Lung (tissue), 12 donors: ENCODE measurements around the gene ARMH1. TPM values are rescaled to one million over a fixed set of nuclear protein-coding genes. Genes with fewer than 3 reads are reported as not detected.

Source experiments
- ATAC-seq: fragments of 200-7000 bp; cut with Tn5 transposase; one replicate; pipeline ENCODE4 v1.9.1; 2020; ENCODE audit warnings: moderate number of reproducible peaks; ENCODE audit not compliant: insufficient read depth, low FRiP score
- DNase-seq, 3 donors: peaks; one replicate each; pipeline ENCODE4 v3.0.0-alpha.2; 2013 to 2017
- H3K27ac ChIP-seq, 2 donors: one replicate each; pipeline ENCODE4 v1.5.1; 2013; ENCODE audit warnings: mild to moderate bottlenecking in 2 of 2, moderate library complexity in 2 of 2, control low read depth in 1 of 2, inconsistent platforms in 1 of 2, low read depth in 1 of 2, low read length in 1 of 2
- H3K27me3 ChIP-seq, 3 donors: one replicate each; pipeline ENCODE4 v1.5.1; 2013; ENCODE audit warnings: low read length in 2 of 3; ENCODE audit not compliant: control insufficient read depth in 3 of 3, insufficient read depth in 3 of 3
- H3K36me3 ChIP-seq, 4 donors: one replicate each; pipeline ENCODE4 v1.5.1; 2013; ENCODE audit warnings: low read length in 4 of 4, mild to moderate bottlenecking in 1 of 4, moderate library complexity in 1 of 4; ENCODE audit not compliant: control insufficient read depth in 4 of 4, insufficient read depth in 4 of 4
- H3K4me1 ChIP-seq, 5 donors: one replicate each; pipeline ENCODE4 v1.5.1; 2013; ENCODE audit warnings: low read length in 5 of 5, mild to moderate bottlenecking in 2 of 5, moderate library complexity in 1 of 5; ENCODE audit not compliant: control insufficient read depth in 5 of 5, insufficient read depth in 5 of 5
- H3K4me3 ChIP-seq: one replicate; pipeline ENCODE4 v1.5.1; 2013; ENCODE audit warnings: mild to moderate bottlenecking, control low read depth, moderate library complexity
- H3K9ac ChIP-seq, 2 donors: one replicate each; pipeline ENCODE4 v1.5.1; 2013; ENCODE audit warnings: low read length in 2 of 2, control low read depth in 1 of 2; ENCODE audit not compliant: insufficient read depth in 1 of 2
- H3K9me3 ChIP-seq, 4 donors: one replicate each; pipeline ENCODE4 v1.5.1; 2013; ENCODE audit warnings: low read length in 3 of 4, mild to moderate bottlenecking in 1 of 4, moderate library complexity in 1 of 4; ENCODE audit not compliant: control insufficient read depth in 4 of 4, insufficient read depth in 3 of 4
- WGBS, 2 donors: extraction: QIAGEN DNeasy Blood & Tissue Kit; methylation state at CpG; one replicate each; pipeline ENCODE4 v1.1.7; 2013; 5-methylcytosine and 5-hydroxymethylcytosine counted together
- polyA plus RNA-seq, 2 donors: library from polyadenylated mRNA; stranded (reverse); fragments of 200-250 nt; gene quantifications; one replicate each; pipeline ENCODE4 v1.2.1, GENCODE V29; 2013
- total RNA-seq, 2 donors: library from RNA; depleted of rRNA in 1 of 2; stranded (reverse); fragments of >200 nt in 1 of 2; gene quantifications; one replicate each; pipeline ENCODE4 v1.2.1, GENCODE V29; 2014 to 2021
- TF ChIP-seq, protein P1 (sequence below): IDR thresholded peaks from 2 replicates; pipeline ENCODE4 v1.5.1; 2012; ENCODE audit warnings: mild to moderate bottlenecking; ENCODE audit errors: control extremely low read depth, extremely low read depth
- donor health status: control.
- donor health status: control.
- donor health status: Bipolar disorder and iron deficiency.
- donor health status: healthy.
- donor health status: DM: yes; HTN: yes; CAD: no.

ARMH1 gene
- total and polyA plus RNA-seq, 4 donors = 9.7 to 35.3 (median 21.4) TPM

DNA sequence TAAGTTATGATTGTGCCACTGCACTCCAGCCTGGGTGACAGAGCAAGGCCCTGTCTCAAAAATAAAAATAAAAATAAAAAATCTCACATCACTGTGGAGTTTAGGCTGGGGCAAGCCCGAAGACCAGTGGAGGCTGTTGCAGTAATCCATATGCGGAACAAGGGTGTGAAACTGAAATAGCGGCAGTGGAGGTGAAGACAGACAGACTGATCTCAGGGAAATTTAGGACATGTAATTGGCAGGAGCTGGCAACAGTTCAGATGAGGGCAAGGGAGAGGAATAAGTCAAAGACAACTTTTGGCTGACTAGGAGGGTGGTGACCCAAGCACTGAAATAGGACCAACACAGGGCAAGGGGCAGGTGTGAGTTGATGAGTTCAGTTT, 8.4 kb downstream of the ARMH1 start:
- H3K27me3 ChIP-seq = no peaks in the 10 kb centered on the region
- no peak overlapping the region for H3K4me3 ChIP-seq
- WGBS, 2 donors = 73 to 84% methylated on average over 3 of the region's 3 CpGs
- no peak overlapping the region for H3K9ac ChIP-seq
- ATAC-seq = no peak
- TF ChIP-seq, protein P1, sequence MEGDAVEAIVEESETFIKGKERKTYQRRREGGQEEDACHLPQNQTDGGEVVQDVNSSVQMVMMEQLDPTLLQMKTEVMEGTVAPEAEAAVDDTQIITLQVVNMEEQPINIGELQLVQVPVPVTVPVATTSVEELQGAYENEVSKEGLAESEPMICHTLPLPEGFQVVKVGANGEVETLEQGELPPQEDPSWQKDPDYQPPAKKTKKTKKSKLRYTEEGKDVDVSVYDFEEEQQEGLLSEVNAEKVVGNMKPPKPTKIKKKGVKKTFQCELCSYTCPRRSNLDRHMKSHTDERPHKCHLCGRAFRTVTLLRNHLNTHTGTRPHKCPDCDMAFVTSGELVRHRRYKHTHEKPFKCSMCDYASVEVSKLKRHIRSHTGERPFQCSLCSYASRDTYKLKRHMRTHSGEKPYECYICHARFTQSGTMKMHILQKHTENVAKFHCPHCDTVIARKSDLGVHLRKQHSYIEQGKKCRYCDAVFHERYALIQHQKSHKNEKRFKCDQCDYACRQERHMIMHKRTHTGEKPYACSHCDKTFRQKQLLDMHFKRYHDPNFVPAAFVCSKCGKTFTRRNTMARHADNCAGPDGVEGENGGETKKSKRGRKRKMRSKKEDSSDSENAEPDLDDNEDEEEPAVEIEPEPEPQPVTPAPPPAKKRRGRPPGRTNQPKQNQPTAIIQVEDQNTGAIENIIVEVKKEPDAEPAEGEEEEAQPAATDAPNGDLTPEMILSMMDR = no peak
- peaks cover 0 to 4% (median 0%) of the 10 kb centered on the region in 4 donors for H3K36me3 ChIP-seq
- no peak overlapping the region for H3K27ac ChIP-seq
- DNase-seq = no peak
- H3K9me3 ChIP-seq = no peaks in the 10 kb centered on the region
- H3K4me1 ChIP-seq = peaks cover 0 to 4% (median 0%) of the 10 kb centered on the region in 5 donors

DNA sequence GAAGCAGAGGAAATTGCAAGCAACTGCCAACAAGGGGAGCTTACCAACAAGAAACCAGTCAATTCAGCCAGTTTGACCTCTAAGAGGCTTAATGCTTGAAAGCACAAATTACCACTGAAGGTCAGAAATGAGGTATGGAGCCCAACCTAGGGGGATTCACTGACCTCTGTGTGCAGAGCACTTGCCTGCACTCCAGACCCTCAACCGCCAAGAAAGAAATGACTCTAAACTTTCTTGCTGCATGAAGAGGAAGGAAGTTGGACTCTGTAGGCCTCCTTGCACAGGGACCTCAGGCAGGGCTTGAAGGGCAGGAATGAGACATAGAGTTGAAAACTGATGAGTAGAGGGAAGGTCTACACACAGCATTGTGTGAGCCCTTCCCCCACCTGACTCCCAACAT, 10.0 kb downstream of the ARMH1 start:
- no peaks in the 10 kb centered on the region for H3K27me3 ChIP-seq
- no peak overlapping the region for H3K27ac ChIP-seq
- WGBS, 2 donors = 17 to 78% methylated on average over 1 of the region's 1 CpG
- no peak overlapping the region for H3K9ac ChIP-seq
- ATAC-seq (no peak), DNase-seq (no peak)
- H3K4me1 ChIP-seq = peaks cover 0 to 4% (median 0%) of the 10 kb centered on the region in 5 donors
- TF ChIP-seq, protein P1 = no peak
- no peaks in the 10 kb centered on the region for H3K9me3 ChIP-seq
- H3K36me3 ChIP-seq = peaks cover 0 to 3% (median 0%) of the 10 kb centered on the region in 4 donors
- no peak overlapping the region for H3K4me3 ChIP-seq

DNA sequence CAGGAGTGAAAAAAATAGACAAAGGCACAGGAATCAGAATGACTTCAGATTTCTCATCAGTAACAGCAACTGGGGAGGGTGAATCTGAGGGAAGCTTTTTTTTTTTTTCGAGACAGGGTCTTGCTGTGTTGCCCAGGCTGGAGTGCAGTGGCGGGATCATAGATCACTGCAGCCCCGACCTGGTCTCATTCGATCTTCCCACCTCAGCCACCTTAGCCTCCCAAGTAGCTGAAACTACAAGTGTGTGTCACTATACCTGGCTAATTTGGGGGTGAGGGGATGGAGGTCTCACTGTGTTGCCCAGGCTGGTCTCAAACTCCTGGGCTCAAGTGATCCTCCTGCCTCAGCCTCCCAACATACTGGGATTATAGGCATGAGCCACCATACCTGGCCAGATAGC, 10.7 kb downstream of the ARMH1 start:
- no peak overlapping the region for H3K27ac ChIP-seq
- TF ChIP-seq, protein P1 = no peak
- H3K4me3 ChIP-seq = no peak overlapping the region
- H3K27me3 ChIP-seq = no peaks in the 10 kb centered on the region
- peaks cover 0 to 4% (median 0%) of the 10 kb centered on the region in 5 donors for H3K4me1 ChIP-seq
- no peaks in the 10 kb centered on the region for H3K9me3 ChIP-seq
- WGBS, 2 donors = 94 to 95% methylated on average over 4 of the region's 4 CpGs
- DNase-seq = no peak
- H3K9ac ChIP-seq = no peak overlapping the region
- H3K36me3 ChIP-seq = no peaks in the 10 kb centered on the region
- ATAC-seq = no peak

DNA sequence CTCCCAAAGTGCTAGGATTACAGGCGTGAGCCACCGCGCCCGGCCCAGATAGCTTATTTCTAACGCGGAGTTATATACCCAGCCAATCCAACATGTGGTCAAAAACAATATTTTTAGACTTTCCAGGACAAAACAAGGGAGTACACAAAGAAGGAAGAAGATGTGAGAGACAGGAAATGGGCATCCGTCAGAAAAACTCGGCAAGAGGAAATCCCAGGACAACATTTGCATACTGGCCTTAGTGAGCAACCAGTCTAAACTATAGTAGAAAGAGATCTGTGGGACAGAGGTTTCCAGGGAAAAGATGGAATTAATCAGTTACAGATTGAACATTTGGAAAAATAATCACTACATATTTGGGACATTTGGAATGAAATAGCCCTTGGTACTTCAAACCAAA, 11.4 kb downstream of the ARMH1 start:
- Histone ChIP-seq H3K9me3 (no peaks in the 10 kb centered on the region), H3K36me3 (no peaks in the 10 kb centered on the region), H3K27me3 (no peaks in the 10 kb centered on the region), H3K4me1 (peaks cover 0 to 4% (median 0%) of the 10 kb centered on the region in 5 donors), H3K27ac (no peak overlapping the region), H3K4me3 (no peak overlapping the region), H3K9ac (no peak overlapping the region)
- TF ChIP-seq, protein P1 = no peak
- WGBS, 2 donors = 74 to 81% methylated on average over 8 of the region's 8 CpGs
- ATAC-seq = no peak
- no peak for DNase-seq
